GM23338 (cell line): Measurements from ENCODE around the gene SNAPIN. TPM values are rescaled to one million over a fixed set of nuclear protein-coding genes. Genes with fewer than 3 reads are reported as not detected.
A peak's percentile ranks its signal among the peaks of the same experiment; 100 is the strongest.

Source experiments
- ATAC-seq: fragments of 200-7000 bp; cut with Tn5 transposase; 3 replicates; pipeline ENCODE4 v1.9.1; 2020
- DNase-seq: peaks from one replicate; pipeline ENCODE4 v3.0.0-alpha.2; 2015; ENCODE audit warnings: low spot score
- H2AFZ ChIP-seq: fragments of 200-600 bp; sonication (generic); 2 replicates; pipeline ENCODE4 v1.8.0; 2016; ENCODE audit warnings: antibody characterized with exemption, mild to moderate bottlenecking, moderate library complexity
- H3F3A ChIP-seq: fragments of 200-600 bp; sonication (generic); replicated peaks from 2 replicates; pipeline ENCODE4 v1.8.0; 2017; ENCODE audit warnings: antibody characterized with exemption, mixed run types, low read depth
- H3K27ac ChIP-seq: fragments of 200-600 bp; sonication (generic); 2 replicates; pipeline ENCODE4 v1.6.1; 2016; ENCODE audit warnings: low read depth
- H3K27me3 ChIP-seq: fragments of 200-600 bp; sonication (generic); 2 replicates; pipeline ENCODE4 v1.8.0; 2016; ENCODE audit warnings: mild to moderate bottlenecking, mixed run types, moderate library complexity; ENCODE audit not compliant: insufficient read depth
- H3K36me3 ChIP-seq: fragments of 200-600 bp; sonication (generic); 2 replicates; pipeline ENCODE4 v1.8.0; 2016; ENCODE audit warnings: mild to moderate bottlenecking; ENCODE audit not compliant: insufficient read depth
- H3K4me1 ChIP-seq: fragments of 200-600 bp; sonication (generic); 2 replicates; pipeline ENCODE4 v1.8.0; 2016; ENCODE audit warnings: mild to moderate bottlenecking, moderate library complexity; ENCODE audit not compliant: insufficient read depth
- H3K4me2 ChIP-seq: fragments of 200-600 bp; sonication (generic); 2 replicates; pipeline ENCODE4 v1.7.1; 2017; ENCODE audit warnings: mixed run types
- H3K4me3 ChIP-seq: fragments of 200-600 bp; sonication (generic); 2 replicates; pipeline ENCODE4 v1.6.1; 2016; ENCODE audit warnings: mixed run types
- H3K79me2 ChIP-seq: fragments of 200-600 bp; sonication (generic); replicated peaks from 2 replicates; pipeline ENCODE4 v1.8.0; 2017; ENCODE audit warnings: mild to moderate bottlenecking; ENCODE audit not compliant: insufficient read depth
- H3K9me2 ChIP-seq: fragments of 200-600 bp; sonication (generic); 2 replicates; pipeline ENCODE4 v1.8.0; 2017; ENCODE audit not compliant: insufficient read depth
- H4K20me1 ChIP-seq: fragments of 200-600 bp; sonication (generic); replicated peaks from 2 replicates; pipeline ENCODE4 v1.8.0; 2017; ENCODE audit warnings: mild to moderate bottlenecking; ENCODE audit not compliant: insufficient read depth
- H3K27ac Mint-ChIP-seq: 2 replicates; pipeline ENCODE4 v1.8.0; 2020; ENCODE audit warnings: inconsistent platforms, mild to moderate bottlenecking, moderate library complexity, mixed read lengths
- H3K27me3 Mint-ChIP-seq: 3 replicates; pipeline ENCODE4 v1.8.0; 2022; ENCODE audit warnings: low read depth, mild to moderate bottlenecking, moderate library complexity, mixed read lengths, inconsistent platforms; ENCODE audit not compliant: insufficient read depth, poor library complexity
- H3K36me3 Mint-ChIP-seq: 3 replicates; pipeline ENCODE4 v1.8.0; 2021; ENCODE audit warnings: low read depth, mild to moderate bottlenecking, inconsistent platforms, moderate library complexity, mixed read lengths
- H3K4me1 Mint-ChIP-seq: 3 replicates; pipeline ENCODE4 v1.8.0; 2020; ENCODE audit warnings: mild to moderate bottlenecking, inconsistent platforms, mixed read lengths
- H3K4me3 Mint-ChIP-seq: 3 replicates; pipeline ENCODE4 v1.8.0; 2021; ENCODE audit warnings: moderate library complexity, mild to moderate bottlenecking, inconsistent platforms, mixed read lengths
- H3K9me3 Mint-ChIP-seq: 3 replicates; pipeline ENCODE4 v1.8.0; 2020; ENCODE audit warnings: moderate library complexity, mild to moderate bottlenecking, inconsistent platforms, mixed read lengths
- CREB1 ChIP-seq: fragments of 250-450 bp; sonication (Bioruptor Pico); IDR thresholded peaks from 2 replicates; pipeline ENCODE4 v1.5.0; 2020; ENCODE audit warnings: low read depth, mild to moderate bottlenecking, moderate library complexity
- CTCF ChIP-seq, 2 experiments: fragments of 200-600 bp in 1 of 2; sonication (generic) in 1 of 2; conservative IDR thresholded peaks; 2 replicates each; pipeline versions ENCODE4 v1.5.1 to v1.6.1; 2016 to 2017; ENCODE audit warnings: antibody characterized with exemption in 2 of 2, low read depth in 2 of 2, mild to moderate bottlenecking in 2 of 2, moderate library complexity in 1 of 2
- EZH2phosphoT487 ChIP-seq: fragments of 200-600 bp; sonication (generic); IDR thresholded peaks from one replicate; pipeline ENCODE4 v1.8.1; 2018; ENCODE audit warnings: antibody characterized with exemption; ENCODE audit not compliant: unreplicated experiment
- POLR2AphosphoS5 ChIP-seq: IDR thresholded peaks from 2 replicates; pipeline ENCODE4 v1.6.1; 2016; ENCODE audit warnings: antibody characterized with exemption, low read depth
- STAT1 ChIP-seq: IDR thresholded peaks from one replicate; pipeline ENCODE4 v1.6.1; 2016; ENCODE audit warnings: antibody characterized with exemption; ENCODE audit not compliant: unreplicated experiment
- ZNF331 ChIP-seq: fragments of 250-450 bp; sonication (Bioruptor Pico); IDR thresholded peaks from 2 replicates; pipeline ENCODE4 v1.5.0; 2020; ENCODE audit warnings: low read depth, mild to moderate bottlenecking, moderate library complexity
- ZNF462 ChIP-seq: fragments of 250-450 bp; sonication (Bioruptor Pico); IDR thresholded peaks from 2 replicates; pipeline ENCODE4 v1.5.0; 2020; ENCODE audit warnings: mild to moderate bottlenecking, moderate library complexity
- polyA plus RNA-seq: library from polyadenylated mRNA; unstranded; fragments of >200 nt; fragmentation: Nextera tagmentation; extraction: Ambion mirVana; gene quantifications from 2 replicates; pipeline ENCODE4 v1.2.1, GENCODE V29; 2016
- total RNA-seq: library from RNA; depleted of rRNA; stranded (reverse); fragments of >200 nt; shearing (Covaris generic); gene quantifications from 2 replicates; pipeline ENCODE4 v1.2.3, GENCODE V29; 2014

The SNAPIN gene
- total and polyA plus RNA-seq, 2 experiments from 2014 or later = 25.6 to 48.5 TPM

- TF ChIP-seq ZNF462 (CRISPR knock-in tag) = no peak
- no peak for TF ChIP-seq CTCF (conservative IDR thresholded peaks at IDR 0.05; ENCODE audit: low read depth in 2 of 2)
- TF ChIP-seq POLR2AphosphoS5 = no peak
- TF ChIP-seq CREB1 = no peak
- no peak for TF ChIP-seq STAT1
- no peak for TF ChIP-seq EZH2phosphoT487
Measured at GRCh38 chr1:153688736-153689328, 30.3 kb downstream of the SNAPIN start (continued).

GRCh38 chr1:153693466-153693865 lies 35.0 kb downstream of the SNAPIN start:
- H4K20me1 ChIP-seq = no peaks in the 10 kb centered on the region
- H3K36me3 ChIP-seq = no peaks in the 10 kb centered on the region
- H3K4me3 Mint-ChIP-seq = no peak overlapping the region
- no peak overlapping the region for H3K27ac ChIP-seq
- no peak overlapping the region for H2AFZ ChIP-seq
- H3K9me3 Mint-ChIP-seq = no peaks in the 10 kb centered on the region
- DNase-seq = no peak
- peaks cover 7% of the 10 kb centered on the region for H3K27me3 Mint-ChIP-seq
- no peak for TF ChIP-seq ZNF331 (CRISPR knock-in tag)
- H3K9me2 ChIP-seq = no peaks in the 10 kb centered on the region
- no peak for ATAC-seq
- H3F3A ChIP-seq = peaks cover 9% of the 10 kb centered on the region
- H3K4me1 Mint-ChIP-seq = peaks cover 22% of the 10 kb centered on the region
- no peak overlapping the region for H3K4me2 ChIP-seq
- no peaks in the 10 kb centered on the region for H3K27me3 ChIP-seq
- peak overlapping the region; percentile 38 for H3K27ac Mint-ChIP-seq
- H3K79me2 ChIP-seq = no peaks in the 10 kb centered on the region
- H3K4me1 ChIP-seq = peaks cover 18% of the 10 kb centered on the region
- peaks cover 17% of the 10 kb centered on the region for H3K36me3 Mint-ChIP-seq
- no peak overlapping the region for H3K4me3 ChIP-seq
